Skeletal muscle tissue (tissue), 4 donors: ENCODE data around the gene SPTLC1. TPM values are rescaled to one million over a fixed set of nuclear protein-coding genes. Genes with fewer than 3 reads are reported as not detected.
"Not testable (repeated sequence)": the region's sequence is repeated elsewhere in the genome, so short reads cannot be mapped to it uniquely, and the experiment has no call there.

Experiments
- H3K27ac ChIP-seq: one replicate; pipeline ENCODE4 v1.7.0; 2013; ENCODE audit warnings: mild to moderate bottlenecking, low read depth, low read length, inconsistent platforms
- H3K27me3 ChIP-seq, 3 donors: one replicate each; pipeline ENCODE4 v1.7.0; 2013; ENCODE audit warnings: low read length in 3 of 3; ENCODE audit not compliant: control insufficient read depth in 3 of 3, insufficient read depth in 3 of 3
- H3K36me3 ChIP-seq, 3 donors: one replicate each; pipeline ENCODE4 v1.7.0; 2013; ENCODE audit warnings: low read length in 3 of 3; ENCODE audit not compliant: control insufficient read depth in 3 of 3, insufficient read depth in 3 of 3
- H3K4me1 ChIP-seq, 3 donors: one replicate each; pipeline ENCODE4 v1.7.0; 2013; ENCODE audit warnings: low read length in 3 of 3, mild to moderate bottlenecking in 3 of 3; ENCODE audit not compliant: control insufficient read depth in 3 of 3, insufficient read depth in 3 of 3
- H3K4me3 ChIP-seq, 3 donors: one replicate each; pipeline ENCODE4 v1.7.0; 2013; ENCODE audit warnings: low read length in 3 of 3
- H3K9ac ChIP-seq, 3 donors: one replicate each; pipeline ENCODE4 v1.7.0; 2013; ENCODE audit warnings: low read length in 3 of 3, mild to moderate bottlenecking in 3 of 3, moderate library complexity in 2 of 3, low read depth in 1 of 3
- H3K9me3 ChIP-seq, 3 donors: one replicate each; pipeline ENCODE4 v1.7.0; 2013; ENCODE audit warnings: low read length in 3 of 3; ENCODE audit not compliant: control insufficient read depth in 3 of 3
- total RNA-seq: library from RNA; depleted of rRNA; stranded (reverse); fragments of >200 nt; gene quantifications from one replicate; pipeline ENCODE4 v1.2.3, GENCODE V29; 2014
- donor health status: Osteomylitis.

SPTLC1 gene, protein sequence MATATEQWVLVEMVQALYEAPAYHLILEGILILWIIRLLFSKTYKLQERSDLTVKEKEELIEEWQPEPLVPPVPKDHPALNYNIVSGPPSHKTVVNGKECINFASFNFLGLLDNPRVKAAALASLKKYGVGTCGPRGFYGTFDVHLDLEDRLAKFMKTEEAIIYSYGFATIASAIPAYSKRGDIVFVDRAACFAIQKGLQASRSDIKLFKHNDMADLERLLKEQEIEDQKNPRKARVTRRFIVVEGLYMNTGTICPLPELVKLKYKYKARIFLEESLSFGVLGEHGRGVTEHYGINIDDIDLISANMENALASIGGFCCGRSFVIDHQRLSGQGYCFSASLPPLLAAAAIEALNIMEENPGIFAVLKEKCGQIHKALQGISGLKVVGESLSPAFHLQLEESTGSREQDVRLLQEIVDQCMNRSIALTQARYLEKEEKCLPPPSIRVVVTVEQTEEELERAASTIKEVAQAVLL
- total RNA-seq = 73.1 TPM

GRCh38 chr9:92115071-92115858 lies at the start of gene SPTLC1:
Gene SPTLC1 (minus strand): TSS chr9:92115413. CDS start chr9:92115370, 43 bp downstream.
- no peaks in the 10 kb centered on the region for H3K27me3 ChIP-seq
- H3K36me3 ChIP-seq = peaks cover 3 to 11% (median 9%) of the 10 kb centered on the region in 3 donors
- H3K9me3 ChIP-seq = no peaks in the 10 kb centered on the region
- H3K9ac ChIP-seq = peak within 1 kb of the TSS; percentile 89 to 92 (median 92)
- peak within 1 kb of the TSS; percentile 89 for H3K27ac ChIP-seq
- H3K4me3 ChIP-seq = peak within 1 kb of the TSS; percentile 88 to 96 (median 94)
- peaks cover 5 to 9% (median 5%) of the 10 kb centered on the region in 3 donors for H3K4me1 ChIP-seq

- H3K27ac ChIP-seq = no peak overlapping the region
- no peaks in the 10 kb centered on the region for H3K4me1 ChIP-seq
- peaks cover 0 to 5% (median 0%) of the 10 kb centered on the region in 3 donors for H3K27me3 ChIP-seq
- H3K36me3 ChIP-seq = no peaks in the 10 kb centered on the region
- no peak overlapping the region for H3K4me3 ChIP-seq
- no peak overlapping the region for H3K9ac ChIP-seq
- H3K9me3 ChIP-seq = peaks cover 0 to 3% (median 0%) of the 10 kb centered on the region in 3 donors
These were observed 49.8 kb upstream of the SPTLC1 start for GRCh38 chr9:92164975-92165374.

- Histone ChIP-seq H3K4me3 (no peak overlapping the region), H3K9ac (no peak overlapping the region), H3K27ac (no peak overlapping the region), H3K27me3 (peaks cover 0 to 5% (median 0%) of the 10 kb centered on the region in 3 donors), H3K4me1 (no peaks in the 10 kb centered on the region), H3K36me3 (no peaks in the 10 kb centered on the region), H3K9me3 (peaks cover 0 to 3% (median 0%) of the 10 kb centered on the region in 3 donors)
These were observed 49.3 kb upstream of the SPTLC1 start for GRCh38 chr9:92164490-92164889.

GRCh38 chr9:92163276-92163675 lies 48.1 kb upstream of the SPTLC1 start:
- peaks cover under 1 to 5% (median 3%) of the 10 kb centered on the region in 3 donors for H3K27me3 ChIP-seq
- no peaks in the 10 kb centered on the region for H3K36me3 ChIP-seq
- no peaks in the 10 kb centered on the region for H3K4me1 ChIP-seq
- peaks cover 0 to 3% (median 0%) of the 10 kb centered on the region in 3 donors for H3K9me3 ChIP-seq
- no peak overlapping the region for H3K4me3 ChIP-seq
- H3K9ac ChIP-seq = no peak overlapping the region
- H3K27ac ChIP-seq = no peak overlapping the region

GRCh38 chr9:92160786-92161185 lies 45.6 kb upstream of the SPTLC1 start:
- Histone ChIP-seq H3K4me3 (no peak overlapping the region), H3K36me3 (no peaks in the 10 kb centered on the region), H3K9ac (no peak overlapping the region), H3K9me3 (peaks cover 0 to 3% (median 0%) of the 10 kb centered on the region in 3 donors), H3K4me1 (no peaks in the 10 kb centered on the region), H3K27me3 (peaks cover 3 to 5% (median 3%) of the 10 kb centered on the region in 3 donors), H3K27ac (no peak overlapping the region)

DNA sequence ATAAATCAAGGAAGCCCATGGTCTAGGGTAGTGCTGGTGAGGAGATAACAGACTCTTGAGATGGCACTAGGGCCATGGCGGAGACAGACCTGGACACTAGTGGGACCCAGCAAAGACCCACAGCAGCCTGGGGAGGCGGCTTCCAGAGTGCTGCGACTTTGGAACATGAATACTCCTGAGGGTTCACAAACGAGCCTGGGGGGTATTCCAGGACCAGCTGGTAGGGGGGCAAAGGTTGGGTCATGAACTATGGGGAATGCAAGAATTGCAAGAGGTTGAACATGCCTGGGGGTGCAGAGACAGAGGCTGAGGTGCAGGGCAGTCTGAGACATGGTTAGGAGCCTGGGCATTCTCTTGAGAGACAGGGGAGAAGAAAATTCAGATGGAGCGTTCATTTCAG lies 43.8 kb upstream of the SPTLC1 start:
- Histone ChIP-seq H3K36me3 (no peaks in the 10 kb centered on the region), H3K9me3 (peaks cover 0 to 3% (median 0%) of the 10 kb centered on the region in 3 donors), H3K4me3 (no peak overlapping the region), H3K4me1 (no peaks in the 10 kb centered on the region), H3K9ac (no peak overlapping the region), H3K27me3 (peaks cover 3 to 5% (median 3%) of the 10 kb centered on the region in 3 donors), H3K27ac (no peak overlapping the region)

- H3K9ac ChIP-seq = no peak overlapping the region
- H3K9me3 ChIP-seq = no peaks in the 10 kb centered on the region
- H3K36me3 ChIP-seq = no peaks in the 10 kb centered on the region
- no peak overlapping the region for H3K27ac ChIP-seq
- no peaks in the 10 kb centered on the region for H3K4me1 ChIP-seq
- H3K27me3 ChIP-seq = peaks cover 3 to 5% (median 3%) of the 10 kb centered on the region in 3 donors
- H3K4me3 ChIP-seq = no peak overlapping the region
These were observed 42.9 kb upstream of the SPTLC1 start for GRCh38 chr9:92158097-92158601.

DNA sequence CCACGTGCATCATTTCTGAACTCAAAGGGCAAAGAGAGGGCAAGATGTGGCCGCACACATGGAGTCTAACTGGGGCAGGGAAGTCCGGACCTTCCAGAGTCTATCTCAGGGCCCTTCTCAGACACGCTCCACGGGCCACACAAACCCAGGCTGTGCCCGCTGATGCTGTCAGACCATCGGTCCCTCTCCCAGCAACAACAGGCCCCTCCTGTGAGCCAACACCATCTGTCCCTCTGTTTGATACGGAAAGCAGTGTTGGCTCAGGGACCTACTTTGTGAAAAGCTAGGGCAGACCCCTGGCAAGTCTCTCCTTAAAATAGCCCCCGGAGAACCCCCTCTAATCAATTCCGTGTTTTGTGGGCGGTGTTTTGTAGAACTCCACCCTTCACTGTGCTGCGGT lies 40.5 kb upstream of the SPTLC1 start:
- H3K4me3 ChIP-seq, H3K36me3 ChIP-seq: not testable (repeated sequence)

GRCh38 chr9:92155221-92155620 lies 40.0 kb upstream of the SPTLC1 start:
- H3K9ac ChIP-seq = no peak overlapping the region
- H3K4me3 ChIP-seq = no peak overlapping the region
- H3K27me3 ChIP-seq = peaks cover under 1 to 3% (median 3%) of the 10 kb centered on the region in 3 donors
- no peak overlapping the region for H3K27ac ChIP-seq
- no peaks in the 10 kb centered on the region for H3K36me3 ChIP-seq
- H3K4me1 ChIP-seq = no peaks in the 10 kb centered on the region
- no peaks in the 10 kb centered on the region for H3K9me3 ChIP-seq

More for the DNA sequence above, 40.5 kb upstream of the SPTLC1 start:
- H3K27ac ChIP-seq, H3K9ac ChIP-seq, H3K4me1 ChIP-seq, H3K9me3 ChIP-seq, H3K27me3 ChIP-seq: not testable (repeated sequence)
